GM18502 (cell line): ENCODE data around the gene INSC.
A peak's percentile ranks its signal among the peaks of the same experiment; 100 is the strongest.

Experiments
- ATAC-seq: cut with Tn5 transposase; IDR thresholded peaks from one replicate; pipeline ENCODE4 v1.9.1; 2021; ENCODE audit warnings: mild to moderate bottlenecking; ENCODE audit not compliant: unreplicated experiment, poor library complexity

The INSC gene

DNA sequence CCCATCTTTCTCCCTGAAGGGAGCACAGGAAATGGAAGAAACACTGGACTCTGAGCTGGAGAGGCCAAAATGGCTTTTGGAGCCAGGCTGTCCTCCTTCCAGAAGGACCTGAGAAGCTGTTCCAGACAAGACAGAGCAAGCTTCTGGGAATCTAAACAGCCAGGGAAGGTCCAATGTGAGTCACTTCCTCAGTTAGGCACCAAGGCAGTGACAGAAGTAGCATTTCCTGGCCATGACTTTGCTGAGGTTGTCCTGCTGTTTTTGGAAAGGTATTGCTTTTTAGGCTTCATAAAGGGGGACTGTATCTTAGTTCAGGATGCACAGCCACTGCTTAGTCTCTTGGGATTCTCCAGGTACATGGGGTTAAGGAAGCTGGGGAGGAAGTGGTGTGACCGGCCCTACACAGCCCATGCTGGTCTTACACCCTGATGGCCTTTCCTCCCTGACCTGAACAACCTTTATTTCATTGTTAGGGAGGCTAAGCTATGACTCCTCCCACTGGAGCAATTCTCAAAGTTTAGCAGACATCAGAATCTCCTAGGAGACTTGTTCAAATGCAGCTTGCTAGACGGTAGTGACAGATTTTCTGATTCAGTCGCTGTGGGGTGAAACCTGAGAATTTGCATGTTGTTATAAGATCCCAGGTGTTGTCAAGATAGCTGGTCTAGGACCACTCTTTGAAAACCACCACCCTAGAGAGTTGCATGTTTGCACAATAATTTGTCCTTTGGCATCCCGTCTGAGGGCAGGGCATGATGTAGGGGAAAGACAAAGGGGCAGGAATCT is 6.8 kb upstream of the INSC start:
- ATAC-seq: peak; percentile 73

DNA sequence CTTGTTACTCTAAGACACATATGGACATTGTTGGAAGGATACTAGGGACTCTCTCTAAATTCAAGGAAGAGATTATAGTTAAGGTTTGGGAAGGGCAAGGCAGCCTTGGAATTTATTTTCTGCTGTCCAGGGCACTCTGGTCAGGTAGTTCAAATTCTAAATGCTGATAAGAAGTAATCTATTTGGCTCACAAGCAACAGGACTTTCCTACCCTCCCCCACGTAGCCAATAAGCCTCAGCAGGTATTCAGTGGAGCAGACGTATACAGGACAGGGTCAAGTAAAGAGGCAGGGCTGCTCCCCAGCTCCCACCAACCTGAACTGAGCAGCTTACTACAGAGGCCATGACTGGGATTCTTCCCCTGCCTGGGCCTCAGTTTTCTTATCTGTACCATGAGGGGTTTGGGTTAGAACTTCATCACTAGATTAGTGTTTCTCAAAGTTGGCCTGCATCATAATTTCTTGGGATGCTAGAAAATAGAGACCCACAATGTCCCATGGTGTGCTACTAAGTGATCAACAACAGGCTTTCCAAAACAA is 6.1 kb upstream of the INSC start:
- ATAC-seq: no peak

DNA sequence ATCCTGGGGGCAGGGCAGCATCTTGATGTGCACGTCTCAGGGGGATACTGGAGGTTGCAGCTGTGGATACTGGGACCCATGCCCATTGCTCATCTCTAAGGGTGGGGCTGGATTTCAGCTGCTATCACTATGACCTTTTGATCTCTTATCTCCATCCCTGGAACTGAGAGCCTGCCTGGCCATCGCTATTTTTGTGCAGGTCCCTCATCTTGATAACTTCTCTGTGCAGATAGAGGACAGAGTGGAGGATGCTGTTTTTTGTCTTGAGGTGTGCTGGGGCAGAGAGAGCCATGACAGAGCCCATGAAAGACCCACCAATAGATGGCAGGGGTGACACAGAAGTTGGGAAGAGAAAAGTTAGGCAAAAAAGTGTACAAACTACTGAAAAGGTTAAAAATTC is 5.1 kb upstream of the INSC start:
- no peak for ATAC-seq

DNA sequence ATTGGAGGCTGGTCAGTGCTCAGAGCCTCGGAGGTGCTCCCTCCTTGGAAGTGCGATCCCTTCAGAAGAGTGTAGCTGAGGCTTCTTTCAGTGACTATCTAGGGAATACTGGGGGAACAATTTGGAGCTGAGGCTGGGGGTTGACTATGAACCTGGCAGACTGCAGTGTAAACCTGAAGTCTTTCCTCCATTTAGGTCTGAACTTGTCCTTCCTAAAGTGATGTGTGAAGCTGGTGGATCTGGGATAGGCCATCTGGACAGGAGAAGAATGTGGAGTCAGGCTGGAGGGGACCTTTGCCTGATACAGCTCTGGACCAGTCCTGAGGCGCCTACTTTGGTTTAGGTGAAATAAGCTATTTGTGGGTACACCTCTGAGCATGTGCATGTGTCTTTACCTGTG is 3.5 kb upstream of the INSC start:
- ATAC-seq: no peak

DNA sequence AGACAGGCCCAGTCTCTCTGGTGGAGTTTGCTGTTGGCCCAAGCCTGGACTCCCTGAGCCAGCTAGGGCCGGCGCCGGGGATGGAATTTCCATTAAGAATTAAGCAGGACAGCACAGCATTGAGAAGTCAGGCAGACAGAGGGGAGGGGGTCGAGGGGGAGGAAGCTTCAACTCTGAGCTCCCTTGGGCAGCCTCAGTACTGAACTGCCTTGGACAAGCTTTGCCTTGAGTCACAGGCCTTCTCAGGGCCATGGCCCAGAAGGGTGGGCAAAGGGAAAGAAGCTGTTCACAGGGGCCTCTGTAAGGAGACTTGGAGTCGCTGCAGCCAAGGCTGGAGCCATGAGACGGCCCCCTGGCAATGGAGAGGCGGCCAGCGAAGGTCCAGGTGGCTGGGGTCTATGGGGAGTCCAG is 2.6 kb upstream of the INSC start:
- ATAC-seq: no peak

DNA sequence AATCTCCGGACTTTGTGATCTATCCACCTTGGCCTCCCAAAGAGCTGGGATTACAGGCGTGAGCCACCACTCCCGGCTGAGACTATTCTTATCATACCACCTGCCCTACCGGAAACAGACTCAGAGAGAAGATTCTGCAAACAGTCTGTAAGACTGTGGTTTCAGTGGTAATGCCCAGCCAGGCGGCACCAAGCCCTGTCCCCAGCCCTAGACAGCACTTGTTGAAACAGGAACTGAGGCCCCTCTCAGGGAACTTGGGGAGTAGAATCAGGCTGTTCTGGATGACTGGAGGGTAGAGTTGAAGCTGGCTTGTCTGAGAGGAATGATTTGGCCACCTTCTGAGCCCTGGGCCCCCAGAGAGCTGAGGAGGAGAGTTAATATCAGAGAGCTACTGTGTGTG is 1.3 kb upstream of the INSC start:
- peak; percentile 94 for ATAC-seq

DNA sequence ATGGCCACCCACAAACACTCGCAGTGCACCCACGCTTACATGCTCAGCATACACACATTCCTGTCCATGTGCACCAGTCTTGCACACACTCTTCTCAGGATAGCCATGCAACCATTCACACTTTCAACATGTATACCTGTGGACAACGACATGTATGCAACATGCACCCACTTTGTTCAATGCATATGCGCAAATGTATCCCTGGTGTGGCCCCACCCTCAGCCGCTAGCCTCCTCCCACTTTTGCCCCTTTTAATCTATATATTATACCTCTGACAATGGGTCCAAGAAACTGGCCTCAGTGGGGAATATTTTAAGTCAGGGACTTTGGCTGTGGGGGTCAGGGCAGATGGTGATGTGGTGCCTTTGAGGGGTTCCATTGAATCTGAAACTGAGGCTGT is 963 bp downstream of the INSC start:
- no peak for ATAC-seq

DNA sequence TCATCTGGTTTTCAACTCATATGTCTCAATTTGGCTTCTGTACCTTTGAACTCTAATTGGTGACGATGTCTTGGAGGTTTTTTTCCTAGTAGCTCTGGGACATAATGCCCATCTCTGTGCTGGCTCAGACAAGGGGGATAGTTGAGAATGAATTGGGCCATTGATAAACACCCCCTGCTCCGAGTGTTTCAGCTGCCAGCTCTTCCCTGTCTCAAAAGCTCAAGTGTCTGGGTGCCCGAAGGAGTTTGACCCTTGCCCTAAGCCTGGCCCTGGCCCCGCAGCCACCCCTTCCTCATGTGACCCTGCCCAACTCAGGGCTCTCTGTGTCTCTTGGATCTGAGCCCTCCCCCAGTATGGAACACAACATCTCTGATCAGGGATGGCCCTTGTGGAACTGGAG is 3.0 kb downstream of the INSC start:
- no peak for ATAC-seq

DNA sequence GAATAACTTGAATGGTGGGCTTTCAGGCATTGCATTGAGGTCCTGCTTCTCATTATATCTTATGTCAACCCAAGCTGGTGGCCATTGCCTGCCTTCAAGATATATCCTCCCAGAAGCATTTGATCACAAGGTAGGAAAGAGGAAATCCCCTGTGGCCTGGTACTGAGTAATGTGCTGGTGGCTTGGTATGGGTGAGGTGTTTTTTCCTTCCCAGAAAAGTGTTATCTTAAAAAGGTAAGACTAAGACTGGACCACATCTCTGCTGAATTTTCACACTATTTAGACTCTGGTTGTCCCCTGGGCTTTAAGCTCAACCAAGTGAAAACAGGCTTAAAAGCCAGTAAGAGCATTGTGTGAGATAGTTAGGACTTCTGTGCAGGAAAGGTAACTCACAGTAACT is 3.7 kb downstream of the INSC start:
- no peak for ATAC-seq

DNA sequence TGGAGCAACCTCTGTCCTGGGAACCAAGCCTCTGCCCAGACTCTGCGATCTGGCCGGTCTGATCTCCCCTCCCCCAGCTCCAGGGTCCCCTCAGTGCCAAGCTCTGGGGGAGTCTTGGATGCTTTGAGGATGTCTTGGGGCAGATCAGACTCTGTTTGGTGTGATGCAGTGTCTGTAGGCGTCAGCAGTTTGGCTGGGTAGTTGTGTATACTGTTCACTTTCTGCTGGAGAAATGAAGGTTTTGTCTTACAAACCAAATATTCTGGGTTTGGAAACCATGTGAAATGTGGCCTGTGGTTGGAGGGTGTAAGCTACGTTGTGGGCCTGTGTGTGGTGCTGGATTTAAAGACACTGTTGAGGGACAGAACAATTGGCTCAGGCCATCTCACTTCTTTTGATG is 4.6 kb downstream of the INSC start:
- ATAC-seq: no peak

DNA sequence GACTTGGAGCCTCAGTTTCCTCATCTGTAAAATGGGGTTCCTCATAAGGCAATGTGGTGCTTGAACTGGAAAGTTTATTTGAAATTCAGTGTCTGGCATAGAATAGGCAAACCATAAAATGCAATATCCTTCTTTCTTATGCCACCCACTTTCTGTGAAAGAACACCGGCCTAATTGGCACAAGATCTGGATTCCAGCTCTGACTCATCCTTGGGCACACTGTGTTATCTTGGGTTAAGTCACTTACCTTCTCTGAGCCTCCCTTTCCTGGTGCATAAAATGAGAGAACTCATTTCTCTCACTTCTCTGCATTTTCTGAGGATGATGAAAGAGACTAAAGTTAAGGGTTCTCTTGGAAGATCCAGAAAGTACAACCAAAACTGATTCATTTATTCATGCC is 5.1 kb downstream of the INSC start:
- no peak for ATAC-seq

DNA sequence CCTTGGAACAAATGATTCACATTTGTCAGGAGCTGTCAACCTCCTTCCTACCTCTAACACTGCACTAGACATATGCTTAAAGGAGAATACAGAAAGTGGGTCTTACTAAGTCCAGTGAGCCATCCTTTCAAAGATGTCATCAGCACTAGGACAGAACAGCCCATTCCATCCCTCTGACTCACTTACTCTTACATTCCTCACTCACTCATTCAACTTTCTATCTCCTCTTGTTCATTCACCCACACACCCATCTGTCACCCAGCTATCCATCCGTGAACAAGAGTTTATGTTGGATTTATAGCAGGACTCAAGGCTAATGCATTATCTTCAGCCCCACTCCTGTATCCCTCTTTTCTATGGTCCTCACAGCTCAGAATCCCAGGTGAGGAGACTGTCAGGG is 9.1 kb downstream of the INSC start:
- ATAC-seq: no peak

DNA sequence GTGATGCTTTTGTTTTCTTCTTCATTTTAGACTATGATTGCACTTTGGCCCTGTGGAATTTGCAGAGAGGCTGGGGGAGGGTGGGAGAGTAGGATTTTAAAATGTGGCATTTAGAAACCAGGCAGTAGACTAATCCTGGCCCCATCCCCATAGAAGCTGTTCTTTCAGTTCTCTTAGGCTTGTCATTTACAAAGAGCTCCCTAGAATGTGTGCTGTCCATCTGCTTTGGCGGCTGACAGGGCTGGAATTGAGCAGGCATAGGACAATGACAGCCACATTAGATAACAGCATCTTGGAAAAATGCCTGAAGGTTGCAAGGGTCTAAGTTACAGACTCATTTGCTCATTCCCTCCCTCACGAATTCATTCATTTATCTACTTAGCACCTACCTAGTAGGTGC is 9.8 kb downstream of the INSC start:
- no peak for ATAC-seq

DNA sequence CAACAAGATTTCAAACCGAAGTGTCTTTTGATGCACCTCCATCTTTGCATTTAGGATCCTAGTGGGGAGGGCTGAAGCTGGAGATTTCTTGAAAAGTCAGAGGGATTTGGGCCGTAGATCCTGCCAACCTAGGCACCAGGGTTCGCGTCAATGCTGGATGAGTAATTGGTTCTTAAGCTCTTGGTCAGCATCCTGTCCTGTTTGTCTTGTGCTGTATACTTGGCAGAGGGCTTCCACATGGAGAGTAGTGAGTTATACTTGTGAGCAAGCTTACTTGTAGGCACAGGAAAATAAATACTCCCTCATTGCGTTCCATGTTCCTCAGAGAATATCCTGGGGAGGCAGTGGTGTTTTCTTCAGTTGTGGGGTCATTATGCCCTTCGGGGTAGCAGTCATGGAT is 12.6 kb downstream of the INSC start:
- ATAC-seq: no peak

DNA sequence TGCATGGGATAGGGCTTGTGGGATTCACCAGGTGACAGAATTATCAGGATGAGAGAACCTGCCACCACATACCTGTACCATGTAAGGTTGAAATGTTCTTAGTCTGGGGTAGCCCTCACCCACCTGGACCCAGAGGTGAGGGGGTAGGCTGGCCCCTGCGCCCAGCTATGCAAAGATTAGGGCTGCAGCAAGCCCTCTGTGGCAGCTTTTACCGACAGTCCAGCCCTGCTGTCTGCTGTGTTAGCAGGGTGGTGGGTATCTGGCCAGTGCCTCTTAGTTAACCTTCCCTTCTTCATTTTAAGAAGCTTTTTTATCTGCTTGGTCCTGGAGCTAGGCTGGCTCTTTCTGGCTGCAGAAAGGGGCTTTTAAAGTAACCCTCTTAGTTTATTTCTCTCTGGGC is 13.9 kb downstream of the INSC start:
- no peak for ATAC-seq

DNA sequence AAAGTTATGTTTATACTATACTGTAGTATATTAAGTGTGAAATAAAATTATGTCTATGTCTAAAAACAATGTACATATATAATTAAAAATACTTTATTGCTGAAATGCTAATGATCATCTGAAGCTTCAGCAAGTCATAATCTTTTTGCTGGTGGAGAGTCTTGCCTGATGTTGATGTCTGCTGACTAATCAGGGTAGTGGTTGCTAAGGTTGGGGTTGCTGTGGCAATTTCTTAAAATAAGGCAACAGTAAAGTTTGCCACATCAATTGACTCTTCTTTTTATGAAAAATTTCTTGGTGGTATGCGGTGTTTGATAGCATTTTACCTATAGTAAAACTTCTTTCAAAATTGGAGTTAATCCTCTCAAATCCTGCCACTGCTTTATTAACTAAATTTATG is 21.4 kb downstream of the INSC start:
- ATAC-seq: no peak

DNA sequence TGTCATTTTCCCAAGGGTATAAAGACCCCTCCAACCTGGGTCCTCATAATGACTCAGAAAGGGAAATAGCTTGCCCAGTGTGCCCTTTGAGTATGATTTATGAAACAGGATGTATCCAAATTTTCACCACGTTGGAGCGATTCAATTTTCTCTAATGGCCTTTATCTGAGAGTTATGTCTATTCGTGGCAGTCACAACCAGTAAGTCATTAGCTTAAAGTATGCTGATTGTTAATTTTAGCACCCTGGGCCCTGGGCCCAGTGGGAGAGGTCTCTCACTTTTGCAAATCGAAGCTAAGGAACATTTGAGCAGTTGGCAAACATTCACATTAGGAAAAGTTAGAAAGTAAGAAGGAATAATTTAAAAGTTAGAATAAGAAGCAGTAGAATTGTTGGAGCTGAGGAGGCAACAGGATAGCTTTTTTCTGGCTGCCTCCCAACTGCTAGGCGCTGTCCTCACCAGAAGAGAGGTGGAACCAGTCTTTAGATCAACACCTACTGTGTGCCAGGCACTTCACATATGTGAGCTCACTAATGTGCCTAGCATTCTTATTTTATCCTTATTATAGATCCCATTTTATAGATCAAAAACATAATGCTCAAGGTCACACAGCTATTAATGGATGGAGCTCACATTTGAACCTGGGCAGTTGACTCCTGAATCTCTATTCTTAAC is 24.5 kb downstream of the INSC start:
- no peak for ATAC-seq

DNA sequence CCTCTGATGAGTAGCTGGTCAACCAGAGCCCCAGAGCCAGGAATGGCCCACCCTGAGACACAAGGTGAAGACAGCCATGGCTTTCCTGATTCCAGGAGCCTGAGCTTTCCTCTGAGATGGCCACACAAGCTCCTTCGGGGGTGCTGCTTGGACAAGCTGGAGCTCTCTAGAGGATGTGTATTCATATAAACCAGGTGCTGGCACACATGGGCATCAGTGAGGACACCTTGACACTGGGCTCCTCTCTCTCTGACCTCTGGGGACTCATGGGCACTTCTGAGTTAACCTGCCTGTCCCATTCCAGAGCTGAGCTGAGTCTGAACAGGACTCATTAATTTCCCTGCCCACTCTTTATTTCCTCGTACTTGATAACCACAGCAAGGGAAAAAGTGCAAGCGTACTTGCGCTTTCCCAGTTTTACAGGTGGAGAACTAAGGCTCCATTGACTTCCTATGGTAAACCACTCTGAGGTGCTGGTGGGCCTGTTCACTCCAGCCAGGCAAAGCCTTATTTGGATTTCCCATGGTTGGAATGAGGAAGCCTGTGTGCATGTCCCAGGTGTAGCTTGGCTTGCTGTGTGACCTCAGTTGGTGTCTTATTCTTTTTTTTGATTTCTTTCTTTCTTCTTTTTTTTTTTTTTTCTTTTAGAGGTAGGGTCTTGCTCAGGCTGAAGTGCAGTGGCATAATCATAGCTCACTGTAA is 25.4 kb downstream of the INSC start:
- ATAC-seq: no peak

DNA sequence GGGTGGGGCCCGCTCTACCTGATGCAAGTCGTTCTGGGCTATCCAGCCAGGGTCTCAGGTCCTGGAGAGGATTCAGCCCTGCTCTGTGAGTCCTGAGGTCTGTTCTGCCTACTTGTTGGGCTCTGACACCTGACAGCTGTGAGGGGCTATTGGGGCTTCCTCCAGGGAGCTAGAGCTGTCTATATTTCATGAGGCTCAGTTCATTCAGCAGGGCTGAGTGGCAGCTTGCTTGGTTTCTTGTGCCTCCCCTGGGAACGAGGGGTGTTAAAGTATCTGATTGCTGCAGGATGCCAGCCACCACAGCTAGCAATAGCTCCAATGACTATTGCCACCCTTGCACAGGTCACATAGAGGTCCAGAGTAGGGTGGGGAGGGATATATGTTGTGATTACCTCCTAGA is 26.7 kb downstream of the INSC start:
- no peak for ATAC-seq

DNA sequence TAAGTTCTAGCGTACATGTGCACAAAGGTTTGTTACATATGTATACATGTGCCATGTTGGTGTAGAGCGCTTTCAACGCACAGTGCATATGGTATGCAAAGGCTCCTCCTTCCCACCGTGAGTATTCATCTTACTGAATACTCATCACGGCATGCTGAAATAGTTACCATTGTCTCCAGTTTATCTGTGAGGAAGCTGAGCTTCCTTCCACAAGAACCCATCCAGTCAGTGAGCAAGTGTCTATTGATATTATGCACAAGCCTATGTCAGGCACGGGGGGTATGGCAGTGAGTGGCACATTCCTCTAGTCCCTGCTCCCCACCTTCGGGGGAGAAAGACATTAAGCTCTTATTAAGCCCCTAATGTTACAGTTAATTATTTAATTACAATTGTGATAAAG is 28.1 kb downstream of the INSC start:
- no peak for ATAC-seq

DNA sequence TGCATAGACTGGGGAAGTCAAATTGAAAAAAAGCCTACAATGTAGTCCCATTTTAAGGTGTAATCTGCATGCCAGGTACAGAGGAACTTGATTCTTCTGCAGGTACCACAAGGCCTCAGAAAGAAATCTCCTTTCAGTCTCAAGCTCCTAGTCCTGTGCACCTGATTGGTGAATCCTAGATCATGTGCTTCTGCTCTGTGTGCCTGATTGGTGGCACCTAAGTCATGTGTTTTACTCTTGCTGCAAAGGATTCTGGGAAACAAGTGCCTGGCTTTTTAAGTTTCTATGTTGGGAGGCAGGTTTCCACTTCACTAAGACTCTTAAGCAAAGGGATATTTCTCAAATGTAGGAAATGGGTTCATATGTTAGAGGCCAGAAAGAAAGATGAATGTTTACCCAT is 29.1 kb downstream of the INSC start:
- ATAC-seq: no peak
